IMR-90 (cell line): ENCODE data around the gene LRRC10.

Experiments
- CHD1 ChIP-seq: IDR thresholded peaks from 2 replicates; pipeline ENCODE4 v1.6.1; 2012; ENCODE audit warnings: low read depth, low read length, improper control_type of control experiment
- POLR2A ChIP-seq: IDR thresholded peaks from 2 replicates; pipeline ENCODE4 v1.6.1; 2012; ENCODE audit warnings: mild to moderate bottlenecking, low read depth, low read length
- TF ChIP-seq, protein P1 (sequence below): conservative IDR thresholded peaks from 2 replicates; pipeline ENCODE4 v1.5.1; 2012; ENCODE audit warnings: mild to moderate bottlenecking, low read depth, low read length, improper control_type of control experiment

DNA sequence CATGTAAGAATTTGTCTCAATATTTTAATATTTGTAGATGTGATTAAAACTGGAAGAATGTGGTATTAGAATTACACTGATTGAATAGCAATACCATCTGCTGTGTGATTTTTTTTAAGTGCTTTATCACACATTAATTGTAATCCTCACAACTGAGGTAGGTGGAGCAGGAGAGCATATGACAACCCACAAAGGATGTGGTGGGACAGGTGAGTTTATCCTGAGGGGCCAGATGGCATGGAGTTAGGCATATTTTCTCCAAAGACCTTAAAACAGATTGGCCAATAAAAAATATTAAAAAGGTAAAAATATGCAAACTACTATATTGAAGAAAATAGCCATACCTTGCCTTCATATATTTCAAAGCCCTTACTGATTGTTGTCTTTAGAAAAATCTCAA is 7.8 kb downstream of the LRRC10 start:
- TF ChIP-seq POLR2A (no peak), CHD1 (no peak)
- TF ChIP-seq, protein P1, sequence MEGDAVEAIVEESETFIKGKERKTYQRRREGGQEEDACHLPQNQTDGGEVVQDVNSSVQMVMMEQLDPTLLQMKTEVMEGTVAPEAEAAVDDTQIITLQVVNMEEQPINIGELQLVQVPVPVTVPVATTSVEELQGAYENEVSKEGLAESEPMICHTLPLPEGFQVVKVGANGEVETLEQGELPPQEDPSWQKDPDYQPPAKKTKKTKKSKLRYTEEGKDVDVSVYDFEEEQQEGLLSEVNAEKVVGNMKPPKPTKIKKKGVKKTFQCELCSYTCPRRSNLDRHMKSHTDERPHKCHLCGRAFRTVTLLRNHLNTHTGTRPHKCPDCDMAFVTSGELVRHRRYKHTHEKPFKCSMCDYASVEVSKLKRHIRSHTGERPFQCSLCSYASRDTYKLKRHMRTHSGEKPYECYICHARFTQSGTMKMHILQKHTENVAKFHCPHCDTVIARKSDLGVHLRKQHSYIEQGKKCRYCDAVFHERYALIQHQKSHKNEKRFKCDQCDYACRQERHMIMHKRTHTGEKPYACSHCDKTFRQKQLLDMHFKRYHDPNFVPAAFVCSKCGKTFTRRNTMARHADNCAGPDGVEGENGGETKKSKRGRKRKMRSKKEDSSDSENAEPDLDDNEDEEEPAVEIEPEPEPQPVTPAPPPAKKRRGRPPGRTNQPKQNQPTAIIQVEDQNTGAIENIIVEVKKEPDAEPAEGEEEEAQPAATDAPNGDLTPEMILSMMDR = no peak
